SK-MEL-5 (cell line): Measurements from ENCODE around the gene VWA5B1. TPM values are rescaled to one million over a fixed set of nuclear protein-coding genes. Genes with fewer than 3 reads are reported as not detected.
A peak's percentile ranks its signal among the peaks of the same experiment; 100 is the strongest.

Experiments
- DNase-seq: peaks from one replicate; pipeline ENCODE4 v3.0.0-alpha.2; 2016; ENCODE audit warnings: low read depth, low spot score
- in situ Hi-C: cut with HindIII; loops from 2 replicates; pipeline ENCODE4 v1.10.0; 2016; ENCODE audit warnings: low sequenced_read_pairs, high pct_unique_total_duplicates, low pct_unique_long_range_greater_than_20kb
- total RNA-seq: library from RNA; depleted of rRNA; stranded (reverse); fragments of >200 nt; shearing (Covaris generic); gene quantifications from 2 replicates; pipeline ENCODE4 v1.2.3, GENCODE V29; 2014

The VWA5B1 gene
- total RNA-seq, 1 experiment from 2014 or later = not detected

- in situ Hi-C loops = no loop called here
- no peak for DNase-seq
Measured at GRCh38 chr1:20312818-20313217, 22.1 kb downstream of the VWA5B1 start.

GRCh38 chr1:20317471-20317870 is 26.8 kb downstream of the VWA5B1 start:
- in situ Hi-C loops = no loop called here
- no peak for DNase-seq

GRCh38 chr1:20318521-20318920 is 27.8 kb downstream of the VWA5B1 start:
- no peak for DNase-seq
- in situ Hi-C loops = no loop called here

- DNase-seq = no peak
- in situ Hi-C loops = no loop called here
Measured at GRCh38 chr1:20318971-20319370, 28.3 kb downstream of the VWA5B1 start.

- in situ Hi-C loops = no loop called here
- no peak for DNase-seq
Measured at GRCh38 chr1:20319456-20320220, 29.0 kb downstream of the VWA5B1 start.

GRCh38 chr1:20320704-20321103 is 30.0 kb downstream of the VWA5B1 start:
- no peak for DNase-seq
- in situ Hi-C loops = no loop called here

GRCh38 chr1:20321573-20321972 is 30.9 kb downstream of the VWA5B1 start:
- in situ Hi-C loops = no loop called here
- peak; percentile 21 for DNase-seq

GRCh38 chr1:20322081-20322824 is 31.6 kb downstream of the VWA5B1 start:
- no peak for DNase-seq
- in situ Hi-C loops = no loop called here

- DNase-seq = no peak
- in situ Hi-C loops = no loop called here
Measured at GRCh38 chr1:20322825-20323612, 32.3 kb downstream of the VWA5B1 start.

GRCh38 chr1:20323613-20323920 is 32.9 kb downstream of the VWA5B1 start:
- no peak for DNase-seq
- in situ Hi-C loops = no loop called here

GRCh38 chr1:20324704-20325406 is 34.2 kb downstream of the VWA5B1 start:
- in situ Hi-C loops = no loop called here

GRCh38 chr1:20325407-20325843 is 34.8 kb downstream of the VWA5B1 start:
- in situ Hi-C loops = no loop called here
- no peak for DNase-seq

More at GRCh38 chr1:20324704-20325406, 34.2 kb downstream of the VWA5B1 start:
- DNase-seq = no peak

GRCh38 chr1:20325844-20326420 is 35.3 kb downstream of the VWA5B1 start:
- in situ Hi-C loops = no loop called here

GRCh38 chr1:20327467-20327866 is 36.8 kb downstream of the VWA5B1 start:
- in situ Hi-C loops = no loop called here
- no peak for DNase-seq

More at GRCh38 chr1:20325844-20326420, 35.3 kb downstream of the VWA5B1 start:
- DNase-seq = no peak

GRCh38 chr1:20328201-20328600 is 37.5 kb downstream of the VWA5B1 start:
- DNase-seq = no peak
- in situ Hi-C loops = no loop called here

GRCh38 chr1:20329793-20330542 is 39.3 kb downstream of the VWA5B1 start:
- peak; percentile 29 for DNase-seq
- in situ Hi-C loops = no loop called here

GRCh38 chr1:20334103-20334502 is 43.4 kb downstream of the VWA5B1 start:
- DNase-seq = no peak
- in situ Hi-C loops = no loop called here
